GM21447 (cell line): ENCODE data around the gene ALCAM.
A peak's percentile ranks its signal among the peaks of the same experiment; 100 is the strongest.

Experiments
- ATAC-seq: cut with Tn5 transposase; IDR thresholded peaks from one replicate; pipeline ENCODE4 v1.9.1; 2021; ENCODE audit not compliant: unreplicated experiment

The ALCAM gene

DNA sequence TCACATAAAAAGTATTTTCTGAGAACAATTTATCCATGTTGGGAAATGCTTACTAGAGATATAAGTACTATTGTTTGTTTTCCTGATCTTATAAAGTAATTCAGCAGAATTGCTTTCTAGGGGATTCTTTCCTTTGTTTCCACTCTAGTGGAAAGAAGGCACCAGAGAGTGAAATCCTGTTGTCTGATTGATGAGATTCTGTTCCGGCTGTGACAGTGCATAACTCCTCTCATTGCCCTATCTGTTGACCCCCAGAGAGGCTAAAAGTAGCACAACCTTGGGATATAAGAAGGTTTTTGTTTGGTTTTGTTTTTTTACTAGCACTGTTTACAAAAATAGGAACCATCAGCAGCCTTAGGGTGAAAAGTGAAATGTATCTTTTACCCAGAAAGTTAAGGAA, 114.1 kb downstream of the ALCAM start:
- no peak for ATAC-seq

DNA sequence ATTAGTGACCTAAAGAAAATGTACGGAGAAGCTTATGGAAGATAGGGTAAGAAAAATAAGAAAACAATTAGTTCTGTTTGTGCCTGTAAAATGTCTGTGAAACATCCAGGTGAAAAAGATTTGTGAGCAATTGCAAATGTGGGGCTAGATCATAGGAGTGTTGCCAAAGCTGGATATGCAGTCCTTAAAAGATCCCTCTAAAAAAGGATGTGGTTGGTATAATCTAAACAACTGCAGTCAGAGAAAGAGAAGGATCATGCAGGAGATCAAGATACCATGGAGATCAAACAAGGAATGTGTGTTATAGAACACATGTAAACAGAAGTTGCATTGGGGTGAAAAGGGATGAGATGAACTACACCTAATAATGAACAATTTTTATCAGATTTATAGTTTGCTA, 116.8 kb downstream of the ALCAM start:
- ATAC-seq: no peak

DNA sequence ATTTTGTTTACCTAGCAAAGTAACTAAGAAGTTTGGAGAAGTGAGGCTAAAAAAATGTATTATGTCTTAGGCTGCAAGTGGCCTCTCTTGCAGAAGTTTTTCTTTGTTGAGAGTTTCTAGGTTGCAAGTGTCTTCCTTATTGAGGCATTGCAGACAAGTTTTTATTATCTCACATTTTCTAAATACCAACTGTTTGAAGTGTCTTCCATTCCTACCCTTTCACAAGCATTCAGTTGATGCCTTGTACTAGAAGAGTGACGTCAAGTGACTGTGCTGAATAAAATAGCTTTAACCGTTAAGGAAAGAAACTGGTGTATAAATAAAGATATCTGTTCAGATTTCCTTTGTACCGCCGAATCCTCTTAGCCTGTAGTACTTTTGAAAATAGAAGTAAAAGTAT, 123.3 kb downstream of the ALCAM start:
- no peak for ATAC-seq

DNA sequence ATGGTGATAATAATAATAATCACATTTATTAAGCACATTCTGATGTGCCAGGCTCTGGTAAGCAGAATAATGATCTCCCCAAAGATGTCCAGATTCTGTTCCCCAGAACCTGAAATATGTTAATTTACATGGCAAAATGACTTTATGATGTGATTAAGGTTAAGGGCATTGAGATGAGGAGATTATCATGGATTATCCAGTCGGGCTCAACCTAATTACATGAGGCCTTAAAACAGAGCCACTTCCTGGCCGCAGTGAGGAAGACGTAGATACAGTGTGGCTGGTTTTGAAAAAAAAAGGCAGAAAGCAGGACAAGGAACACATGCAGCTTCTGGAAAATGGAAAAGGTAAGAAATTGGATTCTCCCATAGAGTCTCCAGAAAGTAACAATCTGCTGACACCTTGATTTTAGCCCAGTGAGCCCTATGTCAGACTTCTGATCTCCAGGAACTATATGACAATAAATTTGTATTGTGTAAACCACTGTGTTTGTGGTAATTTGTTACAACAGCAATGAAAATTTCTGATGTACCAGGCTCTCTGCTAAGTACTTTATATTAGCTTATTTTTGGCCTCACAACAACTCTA, 126.7 kb downstream of the ALCAM start:
- no peak for ATAC-seq

DNA sequence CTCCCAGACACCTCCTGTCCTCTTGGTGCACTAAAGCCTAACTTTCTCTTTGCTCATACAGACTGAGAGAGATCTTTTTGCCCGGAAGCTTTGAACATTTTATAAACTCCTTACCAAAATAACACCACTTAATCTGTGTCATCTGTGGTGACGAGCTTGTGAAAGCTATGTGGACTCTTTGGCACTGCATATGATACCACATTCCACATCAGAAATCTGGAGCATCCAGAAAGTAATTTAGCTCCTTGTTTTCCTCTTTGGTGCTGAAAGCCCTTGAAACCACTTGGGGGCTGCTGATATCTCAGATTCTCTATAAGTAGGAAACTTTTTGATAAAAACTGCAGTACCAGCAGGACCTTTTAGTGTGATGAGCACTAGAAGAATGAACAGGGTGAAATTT, 128.3 kb downstream of the ALCAM start:
- no peak for ATAC-seq

- no peak for ATAC-seq
Observed at GRCh38 chr3:105496343-105496742, 129.6 kb downstream of the ALCAM start.

DNA sequence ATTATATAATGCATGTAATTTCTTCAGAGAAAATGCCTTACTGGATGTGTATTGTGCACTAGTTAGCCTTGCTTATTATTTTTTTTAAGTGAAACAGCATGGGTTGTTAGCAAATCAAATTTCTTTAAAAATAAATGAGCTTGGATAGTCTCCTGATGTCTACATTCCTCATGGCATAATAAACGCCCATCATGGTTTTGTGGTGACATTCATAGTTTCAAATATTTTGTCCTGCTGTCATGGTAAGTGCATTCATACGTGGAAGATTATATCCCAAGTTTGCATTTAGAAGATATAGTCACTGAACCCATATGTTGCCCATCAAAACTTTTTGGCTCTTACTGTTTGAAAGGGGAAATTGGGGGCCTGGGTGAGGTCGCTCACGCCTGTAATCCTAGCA, 130.7 kb downstream of the ALCAM start:
- ATAC-seq: no peak

DNA sequence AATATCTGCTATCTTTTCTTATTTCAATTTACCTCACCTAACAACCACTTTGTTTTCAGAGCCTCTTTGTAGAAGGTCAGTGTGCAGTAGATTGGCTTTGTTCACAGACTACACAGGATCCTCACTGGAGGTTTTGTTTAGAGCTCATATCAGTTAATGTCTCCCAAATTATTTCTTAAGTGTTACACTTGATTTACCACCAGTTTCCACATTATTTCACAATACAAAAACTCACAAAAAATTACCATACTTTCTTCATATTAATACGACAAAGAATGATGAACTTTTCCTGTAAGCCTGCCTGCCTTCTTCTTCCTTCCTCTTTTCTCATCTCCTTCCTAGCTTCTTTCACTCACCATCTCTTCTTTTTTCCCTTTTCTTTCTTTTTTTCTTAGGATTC, 133.3 kb downstream of the ALCAM start:
- no peak for ATAC-seq

DNA sequence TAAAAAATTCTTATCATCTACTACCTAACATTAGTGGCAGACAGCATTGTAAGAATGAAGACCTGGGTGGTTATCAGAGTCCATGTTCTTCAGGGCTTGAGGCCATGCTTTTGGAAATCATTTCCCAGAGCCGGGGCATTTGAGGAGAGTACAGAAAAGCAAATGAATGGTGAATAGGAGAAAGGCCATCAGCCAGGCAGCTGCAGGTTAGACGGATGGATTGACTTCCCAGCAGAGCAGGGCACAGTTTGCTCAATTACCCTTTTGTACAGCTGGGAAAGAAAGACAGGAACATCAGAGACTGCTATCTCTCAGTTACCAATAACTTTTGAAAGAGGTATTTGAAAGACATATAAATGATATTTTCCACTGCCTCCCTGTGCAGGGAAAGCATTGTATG, 135.6 kb downstream of the ALCAM start:
- ATAC-seq: no peak

DNA sequence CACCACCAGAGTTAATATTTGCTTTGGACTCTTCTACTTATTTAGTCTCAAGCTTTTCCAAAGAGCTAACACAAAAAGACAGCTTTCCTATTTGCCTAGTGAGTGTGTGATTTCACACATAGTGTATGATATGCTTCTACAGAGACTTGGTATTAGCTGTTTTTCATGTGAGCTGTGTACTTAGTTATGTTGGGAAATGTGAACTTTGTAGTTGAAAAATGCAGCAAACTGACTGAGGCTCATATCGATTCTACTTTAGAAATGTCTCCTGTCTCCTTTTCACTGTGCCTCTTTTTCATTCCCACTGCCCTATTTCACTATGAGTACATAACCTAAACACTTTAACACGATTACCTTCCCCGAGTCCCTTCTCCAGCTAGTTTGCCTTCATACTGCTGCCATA, 136.5 kb downstream of the ALCAM start:
- no peak for ATAC-seq

DNA sequence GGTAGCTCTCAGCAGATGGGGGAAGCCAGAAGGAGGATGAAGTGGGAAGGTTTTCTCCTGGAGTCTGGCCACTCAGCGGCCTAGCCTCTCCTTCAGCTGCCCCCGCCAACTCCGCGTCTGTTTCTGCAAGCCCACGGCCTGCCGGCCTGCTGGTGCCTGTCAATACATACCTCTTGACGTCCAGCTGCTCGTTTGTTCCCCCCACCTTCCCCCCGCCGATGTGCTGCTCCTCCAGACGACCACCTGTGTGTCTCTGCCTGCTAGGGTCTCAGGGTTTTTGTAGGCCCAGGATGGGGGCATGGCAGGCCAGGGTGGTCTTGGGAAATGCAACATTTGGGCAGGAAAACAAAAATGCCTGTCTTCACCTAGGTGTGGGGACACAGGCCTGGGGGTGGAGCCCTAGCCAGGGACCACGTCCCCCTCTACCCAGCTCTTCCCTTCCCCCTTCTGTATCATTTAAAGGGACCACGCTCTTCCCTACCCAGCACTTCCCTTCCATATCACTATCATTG, 137.8 kb downstream of the ALCAM start:
- no peak for ATAC-seq

DNA sequence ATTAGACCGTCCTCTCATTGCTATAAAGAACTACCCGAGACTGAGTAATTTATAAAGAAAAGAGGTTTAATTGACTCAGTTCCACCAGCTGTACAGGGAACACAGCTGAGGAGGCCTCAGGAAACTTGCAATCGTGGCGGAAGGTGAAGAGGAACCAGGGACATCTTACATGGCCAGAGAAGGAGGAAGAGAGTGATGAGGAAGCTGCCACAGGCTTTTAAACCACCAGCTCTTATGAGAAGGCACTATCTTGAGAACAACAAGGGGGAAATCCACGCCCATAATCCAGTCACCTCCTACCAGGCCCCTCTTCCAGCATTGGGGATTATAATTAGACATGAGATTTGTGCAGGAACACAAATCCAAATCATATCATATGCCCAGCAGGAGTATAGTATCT, 138.5 kb downstream of the ALCAM start:
- ATAC-seq: no peak

DNA sequence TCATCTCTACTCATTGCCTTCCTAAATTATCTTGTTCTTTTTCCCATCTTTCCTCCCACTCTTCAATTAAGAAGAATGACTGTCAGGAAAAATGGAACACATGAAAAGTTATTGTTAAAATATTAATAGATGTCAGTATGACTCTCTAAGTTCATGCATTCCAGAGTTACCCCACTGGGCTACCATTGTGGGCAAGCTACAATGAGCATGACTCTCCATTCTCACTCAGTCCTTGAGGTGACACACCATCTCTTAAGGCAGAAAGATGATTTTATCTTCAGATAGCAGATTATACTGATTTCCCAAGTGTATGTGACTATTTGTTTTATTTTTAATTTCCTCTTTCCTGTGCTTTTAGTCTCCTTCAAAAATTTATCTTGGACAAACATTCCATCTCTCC, 144.3 kb downstream of the ALCAM start:
- ATAC-seq: no peak

GRCh38 chr3:105512061-105512460, 145.4 kb downstream of the ALCAM start:
- no peak for ATAC-seq

- ATAC-seq: no peak
Observed at GRCh38 chr3:105513042-105513441, 146.3 kb downstream of the ALCAM start.

DNA sequence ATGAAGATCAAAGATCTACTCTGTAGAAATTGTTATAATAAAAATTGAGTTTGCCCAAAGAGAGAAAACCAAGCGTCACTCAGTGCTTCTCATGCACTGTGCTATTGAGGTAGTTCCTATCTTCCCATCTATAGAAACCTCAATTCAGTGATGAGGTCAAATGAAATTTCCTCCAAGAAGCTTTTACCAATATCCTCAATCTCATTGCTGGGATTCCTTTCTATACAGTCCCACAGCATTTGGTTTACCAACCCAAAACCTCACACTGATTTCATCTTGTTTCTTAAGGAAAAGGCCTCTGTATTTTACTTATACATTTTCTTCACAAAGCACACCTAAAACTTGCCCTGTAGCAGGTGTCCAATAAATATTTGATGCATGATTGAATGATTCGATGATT, 147.2 kb downstream of the ALCAM start:
- no peak for ATAC-seq

DNA sequence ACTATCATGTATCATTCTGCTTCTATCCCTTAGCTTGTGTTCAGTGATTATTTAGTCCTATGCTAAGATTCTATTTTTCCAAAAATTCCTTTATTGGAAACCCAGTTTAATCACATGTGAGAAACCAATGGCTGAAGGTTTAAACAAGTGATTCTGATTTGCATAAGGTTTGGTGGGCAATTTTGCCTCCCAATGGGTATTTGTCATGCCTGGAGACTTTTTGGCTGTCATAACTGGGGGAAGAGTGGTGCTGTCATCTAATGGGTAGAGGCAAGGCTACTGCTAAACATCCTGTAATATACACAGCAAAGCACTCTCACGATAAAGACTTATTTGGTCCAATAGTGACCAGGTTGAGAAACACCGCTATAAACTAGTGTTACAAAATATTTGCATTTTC, 148.7 kb downstream of the ALCAM start:
- no peak for ATAC-seq

DNA sequence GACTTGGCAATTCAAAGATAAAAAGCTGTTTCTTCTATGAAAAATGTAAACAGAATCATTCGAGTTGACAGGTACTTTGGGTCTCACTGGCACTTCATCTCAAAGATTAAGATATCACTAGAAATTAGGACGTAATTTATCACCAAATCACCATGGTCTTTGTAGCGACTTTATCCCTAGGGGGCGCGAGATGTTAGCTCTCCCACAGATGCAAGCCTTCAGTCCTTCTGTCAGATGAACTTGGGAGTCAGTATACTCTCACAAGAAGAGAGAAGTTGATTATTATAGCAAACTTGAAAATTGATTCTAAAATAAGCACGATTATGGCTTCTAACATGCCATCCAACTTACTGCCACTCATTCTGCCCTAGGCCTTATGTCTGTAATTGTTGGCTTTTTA, 150.3 kb downstream of the ALCAM start:
- ATAC-seq: no peak

DNA sequence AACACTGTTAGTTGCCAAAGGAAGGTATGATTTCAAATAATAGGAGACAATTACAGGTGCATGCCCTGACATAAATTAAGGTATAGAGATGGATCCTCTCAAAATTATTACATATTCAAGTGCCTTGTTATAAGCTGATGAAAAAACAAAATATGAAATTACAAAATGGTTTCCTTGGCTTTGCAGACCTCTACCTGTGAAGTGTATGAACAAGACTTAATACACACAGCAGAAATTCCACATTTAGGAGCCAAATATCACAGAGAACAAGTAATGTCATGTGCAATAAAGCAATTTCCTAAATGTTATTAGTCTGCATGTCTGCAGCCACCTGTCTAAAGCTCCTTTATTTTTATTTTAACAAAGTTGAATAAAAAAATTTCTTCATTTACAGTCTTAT, 151.5 kb downstream of the ALCAM start:
- no peak for ATAC-seq

GRCh38 chr3:105518806-105519418, 152.2 kb downstream of the ALCAM start:
- peak; percentile 87 for ATAC-seq

GRCh38 chr3:105521770-105522169, 155.1 kb downstream of the ALCAM start:
- ATAC-seq: no peak

GRCh38 chr3:105523501-105523900, 156.8 kb downstream of the ALCAM start:
- ATAC-seq: no peak

- ATAC-seq: no peak
Observed at GRCh38 chr3:105525531-105525930, 158.8 kb downstream of the ALCAM start.
